PC-9 (cell line): ENCODE data around the gene ATXN7. TPM values are rescaled to one million over a fixed set of nuclear protein-coding genes. Genes with fewer than 3 reads are reported as not detected.

ENCODE experiments used
- BruUV-seq: library from RNA; stranded (reverse); fragments of 400-500 nt; replicated peaks from 2 replicates; lab custom pipeline; 2021; lab: Mats Ljungman, UMichigan
- CTCF ChIA-PET: fragments of 300-600 bp; sonication (Branson Sonifier 250); formaldehyde crosslinking; loops from one replicate; lab custom pipeline; 2022; ENCODE audit warnings: antibody characterized with exemption; lab: Charles Lee
- POLR2A ChIA-PET: fragments of 300-600 bp; sonication (Branson Sonifier 250); formaldehyde crosslinking; loops from one replicate; lab custom pipeline; 2022; ENCODE audit warnings: antibody characterized with exemption; ENCODE audit not compliant: unreplicated experiment; lab: Charles Lee
- DNase-seq, 2 experiments: peaks; one replicate each; pipeline versions ENCODE4 v3.0.0 to v3.0.0-alpha.2; 2015 to 2022; ENCODE audit warnings: mixed read lengths in 1 of 2
- H2AFZ ChIP-seq: fragments of 200-600 bp; sonication (generic); 2 replicates; pipeline ENCODE4 v1.8.1; 2017; ENCODE audit warnings: antibody characterized with exemption
- H3F3A ChIP-seq: fragments of 200-600 bp; sonication (generic); 2 replicates; pipeline ENCODE4 v1.8.1; 2017; ENCODE audit warnings: antibody characterized with exemption, mild to moderate bottlenecking, low read depth; ENCODE audit not compliant: insufficient read depth
- H3K27ac ChIP-seq: fragments of 200-600 bp; sonication (generic); 2 replicates; pipeline ENCODE4 v1.6.1; 2016; ENCODE audit warnings: mixed run types
- H3K27me3 ChIP-seq: fragments of 200-600 bp; sonication (generic); 2 replicates; pipeline ENCODE4 v1.6.1; 2016; ENCODE audit warnings: low read depth, mixed run types; ENCODE audit not compliant: insufficient read depth
- H3K36me3 ChIP-seq: fragments of 200-600 bp; sonication (generic); 2 replicates; pipeline ENCODE4 v1.6.1; 2016; ENCODE audit warnings: low read depth, mixed run types
- H3K4me1 ChIP-seq: fragments of 200-600 bp; sonication (generic); replicated peaks from 2 replicates; pipeline ENCODE4 v1.6.1; 2016; ENCODE audit warnings: mixed run types; ENCODE audit not compliant: insufficient read depth
- H3K4me2 ChIP-seq: fragments of 200-600 bp; sonication (generic); 2 replicates; pipeline ENCODE4 v1.6.1; 2017; ENCODE audit warnings: mixed run types
- H3K4me3 ChIP-seq: fragments of 200-600 bp; sonication (generic); 2 replicates; pipeline ENCODE4 v1.6.1; 2016; ENCODE audit warnings: mixed run types
- H3K79me2 ChIP-seq: fragments of 200-600 bp; sonication (generic); 2 replicates; pipeline ENCODE4 v1.6.1; 2017; ENCODE audit warnings: low read depth, mixed run types
- H3K9me2 ChIP-seq: fragments of 200-600 bp; sonication (generic); 2 replicates; pipeline ENCODE4 v1.8.1; 2017; ENCODE audit warnings: mild to moderate bottlenecking; ENCODE audit not compliant: insufficient read depth
- H3K9me3 ChIP-seq: fragments of 200-600 bp; sonication (generic); 2 replicates; pipeline ENCODE4 v1.8.1; 2016; ENCODE audit warnings: low read depth; ENCODE audit not compliant: insufficient read depth
- H4K20me1 ChIP-seq: fragments of 200-600 bp; sonication (generic); 2 replicates; pipeline ENCODE4 v1.8.1; 2017; ENCODE audit not compliant: insufficient read depth
- CTCF ChIP-seq: fragments of 200-600 bp; sonication (generic); conservative IDR thresholded peaks from 2 replicates; pipeline ENCODE4 v1.6.1; 2017; ENCODE audit warnings: mixed run types, antibody characterized with exemption, mild to moderate bottlenecking, moderate library complexity
- EZH2 ChIP-seq: fragments of 200-600 bp; sonication (generic); IDR thresholded peaks from 2 replicates; pipeline ENCODE4 v1.8.0; 2017; ENCODE audit warnings: antibody characterized with exemption, low read depth
- intact Hi-C: fragments of 100-400 bp; cut with micrococcal nuclease; formaldehyde crosslinking; loops from one replicate; pipeline ENCODE4 v1.10.0; 2022; ENCODE audit not compliant: unreplicated experiment
- total RNA-seq: library from RNA; stranded (reverse); gene quantifications from 2 replicates; pipeline ENCODE4 v1.2.3, GENCODE V29; 2021

ATXN7 gene
- total RNA-seq, 1 experiment from 2014 or later = 27.7 TPM

- Histone ChIP-seq H3K4me2 (no peak overlapping the region), H3K36me3 (no peaks in the 10 kb centered on the region; the same call in 1 of the 2 replicates), H3K4me3 (no peak overlapping the region), H4K20me1 (no peaks in the 10 kb centered on the region), H3K79me2 (no peaks in the 10 kb centered on the region), H3K9me2 (no peaks in the 10 kb centered on the region), H3F3A (no peaks in the 10 kb centered on the region), H3K27me3 (no peaks in the 10 kb centered on the region), H2AFZ (no peak overlapping the region), H3K4me1 (no peaks in the 10 kb centered on the region), H3K27ac (no peak overlapping the region), H3K9me3 (no peaks in the 10 kb centered on the region)
- no TSS peak for BruUV-seq
- TF ChIP-seq CTCF (no peak), EZH2 (no peak)
- intact Hi-C loops = no loop called here
- DNase-seq = no peak
- ChIA-PET POLR2A (no interaction called here), CTCF (no interaction called here)
Observed at GRCh38 chr3:63998852-63999754, 135.4 kb downstream of the ATXN7 start.

DNA sequence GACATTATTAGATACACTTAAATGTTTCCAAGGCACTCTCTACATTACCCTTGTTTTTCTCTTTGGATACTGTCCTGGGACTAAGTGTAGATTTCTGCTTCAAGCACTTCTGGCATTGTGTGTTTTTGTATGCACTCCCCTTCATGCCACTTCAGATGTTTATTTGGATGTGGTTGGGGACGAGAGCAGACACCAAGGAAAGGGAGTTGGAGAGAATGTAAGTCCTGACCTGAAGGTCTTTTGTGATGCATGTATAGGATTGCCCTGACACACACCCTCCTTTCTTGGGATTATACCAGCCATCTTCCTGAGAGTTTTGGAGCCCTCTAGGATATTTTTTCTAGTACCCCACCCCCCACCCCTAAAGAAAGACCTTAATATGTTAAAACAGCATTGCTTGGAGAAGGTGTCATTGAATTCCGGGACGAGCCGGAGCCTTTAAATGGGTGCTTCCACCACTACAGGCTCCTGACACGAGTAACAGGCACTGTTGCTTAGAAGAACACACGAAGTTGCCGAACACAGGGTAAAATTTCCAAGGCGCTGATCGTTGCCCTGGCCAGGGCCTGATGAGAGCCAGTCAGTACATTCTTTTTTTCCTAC is 136.9 kb downstream of the ATXN7 start:
- Histone ChIP-seq H2AFZ (no peak overlapping the region), H3K27ac (no peak overlapping the region), H3K4me3 (no peak overlapping the region), H3K4me1 (no peaks in the 10 kb centered on the region), H3K36me3 (no peaks in the 10 kb centered on the region; the same call in 1 of the 2 replicates), H3K79me2 (no peaks in the 10 kb centered on the region), H3K9me2 (no peaks in the 10 kb centered on the region), H4K20me1 (no peaks in the 10 kb centered on the region), H3K9me3 (no peaks in the 10 kb centered on the region), H3K27me3 (no peaks in the 10 kb centered on the region), H3K4me2 (no peak overlapping the region), H3F3A (no peaks in the 10 kb centered on the region)
- no peak for TF ChIP-seq CTCF
- TF ChIP-seq EZH2 = no peak
- CTCF ChIA-PET = no interaction called here
- intact Hi-C loops = no loop called here
- POLR2A ChIA-PET = no interaction called here
- no peak for DNase-seq
- BruUV-seq = no TSS peak

GRCh38 chr3:64002233-64002632 is 138.6 kb downstream of the ATXN7 start:
- no peaks in the 10 kb centered on the region for H3K79me2 ChIP-seq
- H3K27ac ChIP-seq = no peak overlapping the region
- no TSS peak for BruUV-seq
- no peaks in the 10 kb centered on the region for H3K4me1 ChIP-seq
- H3K36me3 ChIP-seq = no peaks in the 10 kb centered on the region; the same call in 1 of the 2 replicates
- no peak for DNase-seq
- ChIA-PET POLR2A (no interaction called here), CTCF (no interaction called here)
- TF ChIP-seq CTCF (no peak), EZH2 (no peak)
- intact Hi-C loops = no loop called here
- H3K4me3 ChIP-seq = no peak overlapping the region
- no peak overlapping the region for H3K4me2 ChIP-seq
- H4K20me1 ChIP-seq = no peaks in the 10 kb centered on the region
- no peaks in the 10 kb centered on the region for H3K9me3 ChIP-seq
- H3K27me3 ChIP-seq = no peaks in the 10 kb centered on the region
- no peak overlapping the region for H2AFZ ChIP-seq
- no peaks in the 10 kb centered on the region for H3K9me2 ChIP-seq
- no peaks in the 10 kb centered on the region for H3F3A ChIP-seq
